ENCODE data around the gene ZNF346. TPM values are rescaled to one million over a fixed set of nuclear protein-coding genes. Genes with fewer than 3 reads are reported as not detected.
"Not testable (repeated sequence)": the region's sequence is repeated elsewhere in the genome, so short reads cannot be mapped to it uniquely, and the experiment has no call there.

ZNF346 gene, protein sequence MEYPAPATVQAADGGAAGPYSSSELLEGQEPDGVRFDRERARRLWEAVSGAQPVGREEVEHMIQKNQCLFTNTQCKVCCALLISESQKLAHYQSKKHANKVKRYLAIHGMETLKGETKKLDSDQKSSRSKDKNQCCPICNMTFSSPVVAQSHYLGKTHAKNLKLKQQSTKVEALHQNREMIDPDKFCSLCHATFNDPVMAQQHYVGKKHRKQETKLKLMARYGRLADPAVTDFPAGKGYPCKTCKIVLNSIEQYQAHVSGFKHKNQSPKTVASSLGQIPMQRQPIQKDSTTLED
- total RNA-seq (10 to 100 TPM; 10.8 to 13.8 (median 11.9) TPM), polyA plus RNA-seq (5.5 TPM)
- long read RNA-seq, donor 1, transcript ZNF346-201 (7 exons, 2,314 nt): major isoform, 17 of 36 reads
- long read RNA-seq, donor 1, partial matches to known transcripts: 0 of 36 reads
- long read RNA-seq, donor 1, other reads (novel, unspliced or antisense): 16 of 36 reads
- long read RNA-seq, donor 2, transcript ZNF346-201 (7 exons, 2,314 nt): major isoform, 6 of 11 reads
- long read RNA-seq, donor 2, partial matches to known transcripts: 2 of 11 reads
- long read RNA-seq, donor 2, other reads (novel, unspliced or antisense): 3 of 11 reads
- long read RNA-seq, donor 3, transcript ZNF346-201 (7 exons, 2,314 nt): major isoform, 40 of 75 reads
- long read RNA-seq, donor 3, transcript ZNF346-208 (7 exons, 2,306 nt): minor isoform, 6 of 75 reads
- long read RNA-seq, donor 3, partial matches to known transcripts: 1 of 75 reads
- long read RNA-seq, donor 3, other reads (novel, unspliced or antisense): 28 of 75 reads
- long read RNA-seq, donor 4, transcript ZNF346-201 (7 exons, 2,314 nt): major isoform, 8 of 13 reads
- long read RNA-seq, donor 4, partial matches to known transcripts: 2 of 13 reads
- long read RNA-seq, donor 4, other reads (novel, unspliced or antisense): 3 of 13 reads

DNA sequence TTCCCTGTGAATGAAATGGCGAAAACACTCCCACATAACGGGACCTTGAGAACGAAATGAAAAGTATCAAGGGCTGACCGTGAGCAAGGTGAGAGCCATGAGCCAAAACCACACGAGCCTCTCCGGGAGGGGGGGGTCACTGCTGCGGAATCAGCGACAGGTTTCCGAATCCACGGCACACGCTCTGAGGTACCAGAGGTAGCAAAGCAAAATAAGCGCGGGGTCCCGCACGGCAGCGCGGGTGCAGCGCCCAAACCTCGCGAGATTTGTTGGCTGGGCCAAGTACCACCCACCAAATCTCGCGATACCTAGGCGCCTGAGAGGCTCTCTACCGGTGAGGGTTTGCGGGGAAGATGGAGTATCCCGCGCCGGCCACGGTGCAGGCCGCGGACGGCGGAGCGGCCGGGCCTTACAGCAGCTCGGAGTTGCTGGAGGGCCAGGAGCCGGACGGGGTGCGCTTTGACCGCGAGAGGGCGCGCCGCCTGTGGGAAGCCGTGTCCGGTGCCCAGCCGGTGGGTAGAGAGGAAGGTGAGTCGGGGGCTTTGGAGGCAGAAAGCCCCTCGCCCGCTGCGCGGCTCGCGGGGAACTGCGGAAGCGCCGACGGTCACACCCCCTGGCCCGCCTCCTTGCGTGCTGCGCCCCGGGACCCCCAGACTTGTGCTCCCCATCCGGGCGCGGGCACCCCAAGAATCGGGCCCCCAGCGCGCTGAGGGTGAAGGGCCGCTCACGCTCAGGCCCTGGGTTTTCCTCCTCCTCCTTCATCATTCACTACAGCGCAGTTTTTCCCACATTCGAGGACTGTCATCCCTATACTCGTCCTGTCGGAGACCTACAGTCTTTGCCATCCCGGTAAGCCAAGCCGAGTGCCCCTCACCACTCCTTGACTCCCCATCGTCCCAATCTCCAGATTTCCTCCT, at the start of gene ZNF346:
Gene ZNF346 (plus strand): TSS at position 311 of the 917 bp plus-strand sequence. CDS start 43 bp downstream, at position 354.
- Histone ChIP-seq H3K4me3 (ENCODE audit: low read length) (peak within 1 kb of the TSS; percentile 65), H3K27ac (ENCODE audit: low read length) (peak within 1 kb of the TSS; percentile 65), H3K4me1 (ENCODE audit: control insufficient read depth, insufficient read depth, low read length) (peaks cover 5% of the 10 kb centered on the region), H3K9me3 (ENCODE audit: control insufficient read depth, low read length) (no peaks in the 10 kb centered on the region), H3K27me3 (ENCODE audit: control insufficient read depth, insufficient read depth) (no peaks in the 10 kb centered on the region)
- DNase-seq (peak; percentile 93 to 96 (median 95)), ATAC-seq (peak; percentile 94 to 96)
- under 1% methylated on average over 77 of the region's 77 CpGs for whole genome bisulfite sequencing
- intact Hi-C loops (cut with DNase I): no loop called here

- 88% methylated on average over 3 of the region's 3 CpGs for WGBS
- intact Hi-C loops (cut with DNase I): no loop called here
Measured at GRCh38 chr5:176979669-176980068, 42.8 kb upstream of the ZNF346 start.

GRCh38 chr5:176980818-176981217, 41.7 kb upstream of the ZNF346 start:
- intact Hi-C loops (cut with DNase I): no loop called here

More at GRCh38 chr5:176979669-176980068, 42.8 kb upstream of the ZNF346 start:
- no peak overlapping the region for H3K27ac ChIP-seq (ENCODE audit: low read length)
- H3K9me3 ChIP-seq (ENCODE audit: control insufficient read depth, low read length): no peaks in the 10 kb centered on the region
- H3K4me3 ChIP-seq (ENCODE audit: low read length): no peak overlapping the region
- ATAC-seq: no peak
- no peak for DNase-seq
- H3K27me3 ChIP-seq (ENCODE audit: control insufficient read depth, insufficient read depth): no peaks in the 10 kb centered on the region
- peaks cover 1% of the 10 kb centered on the region for H3K4me1 ChIP-seq (ENCODE audit: control insufficient read depth, insufficient read depth, low read length)

GRCh38 chr5:176983112-176983511, 39.4 kb upstream of the ZNF346 start:
- DNase-seq; H3K27ac ChIP-seq (ENCODE audit: low read length); H3K9me3 ChIP-seq (ENCODE audit: control insufficient read depth, low read length); ATAC-seq; H3K27me3 ChIP-seq (ENCODE audit: control insufficient read depth, insufficient read depth); H3K4me3 ChIP-seq (ENCODE audit: low read length); H3K4me1 ChIP-seq (ENCODE audit: control insufficient read depth, insufficient read depth, low read length); intact Hi-C loops (cut with DNase I): not testable (repeated sequence)
- 80% methylated on average over 13 of the region's 13 CpGs for WGBS

More at GRCh38 chr5:176980818-176981217, 41.7 kb upstream of the ZNF346 start:
- no peak overlapping the region for H3K4me3 ChIP-seq (ENCODE audit: low read length)
- no peak for DNase-seq
- no peaks in the 10 kb centered on the region for H3K9me3 ChIP-seq (ENCODE audit: control insufficient read depth, low read length)
- H3K27ac ChIP-seq (ENCODE audit: low read length): no peak overlapping the region
- peaks cover 1% of the 10 kb centered on the region for H3K4me1 ChIP-seq (ENCODE audit: control insufficient read depth, insufficient read depth, low read length)
- ATAC-seq: no peak
- H3K27me3 ChIP-seq (ENCODE audit: control insufficient read depth, insufficient read depth): no peaks in the 10 kb centered on the region
- WGBS: 91% methylated on average over 7 of the region's 7 CpGs

- 95% methylated on average over 21 of the region's 21 CpGs for WGBS
- not testable (repeated sequence) for H3K27ac ChIP-seq (ENCODE audit: low read length)
Measured at GRCh38 chr5:176983593-176983992, 38.9 kb upstream of the ZNF346 start.

GRCh38 chr5:176984176-176984575, 38.3 kb upstream of the ZNF346 start:
- WGBS: 97% methylated on average over 28 of the region's 28 CpGs
- intact Hi-C loops (cut with DNase I); H3K4me1 ChIP-seq (ENCODE audit: control insufficient read depth, insufficient read depth, low read length); H3K27me3 ChIP-seq (ENCODE audit: control insufficient read depth, insufficient read depth); H3K9me3 ChIP-seq (ENCODE audit: control insufficient read depth, low read length); ATAC-seq; DNase-seq; H3K4me3 ChIP-seq (ENCODE audit: low read length); H3K27ac ChIP-seq (ENCODE audit: low read length): not testable (repeated sequence)

More at GRCh38 chr5:176983593-176983992, 38.9 kb upstream of the ZNF346 start:
- H3K9me3 ChIP-seq (ENCODE audit: control insufficient read depth, low read length); H3K27me3 ChIP-seq (ENCODE audit: control insufficient read depth, insufficient read depth); intact Hi-C loops (cut with DNase I); ATAC-seq; H3K4me1 ChIP-seq (ENCODE audit: control insufficient read depth, insufficient read depth, low read length); H3K4me3 ChIP-seq (ENCODE audit: low read length): not testable (repeated sequence)
- DNase-seq: peak in 1 of 3 donors; percentile 44

DNA sequence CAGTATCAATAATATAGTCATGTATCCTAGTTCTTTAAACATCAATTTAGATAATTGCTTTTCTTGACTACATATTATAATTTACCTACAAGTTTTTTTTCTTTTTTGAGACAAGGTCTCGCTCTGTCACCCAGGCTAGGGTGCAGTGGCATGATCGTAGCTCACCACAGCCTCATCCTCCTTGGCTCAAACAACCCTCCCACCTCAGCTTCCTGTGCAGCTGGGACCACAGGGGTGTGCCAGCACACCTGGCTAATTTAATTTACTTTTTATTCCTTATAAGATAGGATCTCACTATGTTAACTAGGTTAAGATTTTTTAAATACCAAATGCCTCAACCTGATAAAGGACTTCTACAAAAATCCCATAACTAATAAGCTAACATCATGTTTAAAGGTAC, 37.0 kb upstream of the ZNF346 start:
- Histone ChIP-seq H3K9me3 (ENCODE audit: control insufficient read depth, low read length) (no peaks in the 10 kb centered on the region), H3K27me3 (ENCODE audit: control insufficient read depth, insufficient read depth) (no peaks in the 10 kb centered on the region), H3K4me1 (ENCODE audit: control insufficient read depth, insufficient read depth, low read length) (no peaks in the 10 kb centered on the region), H3K4me3 (ENCODE audit: low read length) (no peak overlapping the region), H3K27ac (ENCODE audit: low read length) (no peak overlapping the region)
- no peak for ATAC-seq
- DNase-seq: no peak
- WGBS: 84% methylated on average over 2 of the region's 2 CpGs
- intact Hi-C loops (cut with DNase I): no loop called here

DNA sequence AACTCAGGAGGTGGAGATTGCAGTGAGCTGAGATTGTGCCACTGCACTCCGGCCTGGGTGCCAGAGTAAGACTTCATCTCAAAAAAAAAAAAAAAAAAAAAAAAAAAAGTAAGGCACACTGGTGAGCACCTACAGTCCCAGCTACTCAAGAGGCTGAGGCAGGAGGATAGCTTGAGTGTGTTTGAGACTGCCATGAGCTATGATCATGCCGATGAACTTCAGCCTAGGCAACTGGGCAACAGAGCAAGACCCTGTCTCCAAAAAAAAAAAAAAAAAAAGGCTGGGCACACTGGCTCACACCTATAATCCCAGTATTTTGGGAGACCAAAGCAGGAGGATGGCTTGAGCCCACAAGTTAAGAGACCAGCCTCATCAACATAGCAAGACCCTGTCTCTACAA, 36.2 kb upstream of the ZNF346 start:
- ATAC-seq: no peak
- intact Hi-C loops (cut with DNase I): no loop called here

GRCh38 chr5:176987583-176987982, 34.9 kb upstream of the ZNF346 start:
- H3K27ac ChIP-seq (ENCODE audit: low read length): no peak overlapping the region
- intact Hi-C loops (cut with DNase I): no loop called here
- DNase-seq: no peak
- no peak overlapping the region for H3K4me3 ChIP-seq (ENCODE audit: low read length)
- 89% methylated on average over 3 of the region's 3 CpGs for WGBS
- no peaks in the 10 kb centered on the region for H3K4me1 ChIP-seq (ENCODE audit: control insufficient read depth, insufficient read depth, low read length)
- no peaks in the 10 kb centered on the region for H3K9me3 ChIP-seq (ENCODE audit: control insufficient read depth, low read length)
- no peaks in the 10 kb centered on the region for H3K27me3 ChIP-seq (ENCODE audit: control insufficient read depth, insufficient read depth)
- no peak for ATAC-seq

More for the DNA sequence above, 36.2 kb upstream of the ZNF346 start:
- Histone ChIP-seq H3K4me1 (ENCODE audit: control insufficient read depth, insufficient read depth, low read length) (no peaks in the 10 kb centered on the region), H3K27ac (ENCODE audit: low read length) (no peak overlapping the region), H3K4me3 (ENCODE audit: low read length) (no peak overlapping the region), H3K27me3 (ENCODE audit: control insufficient read depth, insufficient read depth) (no peaks in the 10 kb centered on the region), H3K9me3 (ENCODE audit: control insufficient read depth, low read length) (no peaks in the 10 kb centered on the region)
- 97% methylated on average over 2 of the region's 2 CpGs for WGBS
- DNase-seq: no peak

GRCh38 chr5:176993081-176993480, 29.4 kb upstream of the ZNF346 start:
- H3K4me1 ChIP-seq (ENCODE audit: control insufficient read depth, insufficient read depth, low read length); H3K27ac ChIP-seq (ENCODE audit: low read length); DNase-seq; H3K9me3 ChIP-seq (ENCODE audit: control insufficient read depth, low read length); H3K4me3 ChIP-seq (ENCODE audit: low read length); H3K27me3 ChIP-seq (ENCODE audit: control insufficient read depth, insufficient read depth); intact Hi-C loops (cut with DNase I); ATAC-seq: not testable (repeated sequence)
- 92% methylated on average over 3 of the region's 3 CpGs for WGBS

Measured in right cardiac atrium (tissue), 5 donors.